GM20431 (cell line): Measurements from ENCODE around the gene OR4D6.

ENCODE experiments used
- in situ Hi-C: fragments of 300-500 bp; cut with MseI, MboI; formaldehyde crosslinking; loops from one replicate; pipeline ENCODE4 v1.15.0; 2020; ENCODE audit warnings: low sequenced_read_pairs; ENCODE audit not compliant: unreplicated experiment

Gene OR4D6

GRCh38 chr11:59501931-59502330, 45.2 kb downstream of the OR4D6 start:
- in situ Hi-C loops: no loop called here

- in situ Hi-C loops: no loop called here
These were observed 46.5 kb downstream of the OR4D6 start, which contains the start of gene OR4D11 for GRCh38 chr11:59503276-59503675. Gene OR4D11, plus strand, starts transcription at chr11:59503576. Its CDS starts 0 bp downstream, at chr11:59503576.
